ENCODE data around the gene NPC1.
"Not testable (repeated sequence)": the region's sequence is repeated elsewhere in the genome, so short reads cannot be mapped to it uniquely, and the experiment has no call there.

Gene NPC1

DNA sequence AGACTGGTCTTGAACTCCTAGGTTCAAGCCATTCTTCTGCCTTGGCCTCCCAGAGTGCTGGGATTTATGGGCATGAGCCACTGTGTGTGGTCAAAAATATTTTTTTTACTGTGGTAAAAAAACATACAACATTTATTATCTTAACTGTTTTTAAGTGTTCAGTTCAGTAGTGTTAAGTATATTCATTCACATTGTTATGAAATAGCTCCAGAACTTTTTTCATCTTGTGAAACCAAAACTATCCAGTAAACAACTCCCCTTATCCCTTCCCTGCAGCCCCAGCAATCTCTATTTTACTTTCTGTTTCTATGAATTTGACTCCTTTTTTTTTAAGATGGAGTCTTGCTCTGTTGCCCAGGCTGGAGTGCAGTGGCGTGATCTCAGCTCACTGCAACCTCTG is 73.7 kb downstream of the NPC1 start:
- H2AFZ ChIP-seq (ENCODE audit: low read depth, low read length), result no peak overlapping the region
- no peak overlapping the region for H3K4me3 ChIP-seq (ENCODE audit: low read length)
- no peaks in the 10 kb centered on the region for H3K9me3 ChIP-seq (ENCODE audit: low read length)
- H3K36me3 ChIP-seq (ENCODE audit: insufficient read depth, low read length), result peaks cover 43% of the 10 kb centered on the region
- H3K4me1 ChIP-seq (ENCODE audit: insufficient read depth, low read length), result no peaks in the 10 kb centered on the region
- no peaks in the 10 kb centered on the region for H3K27me3 ChIP-seq (ENCODE audit: insufficient read depth, low read length)

DNA sequence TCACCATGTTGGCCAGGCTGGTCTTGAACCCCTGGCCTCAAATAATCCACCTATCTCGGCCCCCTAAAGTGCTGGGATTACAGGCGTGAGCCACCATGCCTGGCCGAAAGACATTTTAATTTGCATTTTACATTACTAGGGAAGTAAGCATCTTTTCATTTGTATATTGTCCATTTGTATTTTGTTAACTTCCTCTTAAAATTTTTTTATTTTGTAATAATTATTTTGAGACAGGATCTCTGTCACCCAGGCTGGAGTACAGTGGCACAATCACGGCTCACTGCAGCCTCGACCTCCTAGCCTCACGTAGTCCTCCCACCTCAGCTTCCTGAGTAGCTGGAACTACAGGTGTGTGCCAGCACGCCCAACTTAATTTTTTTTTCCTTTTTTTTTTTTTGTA is 74.1 kb downstream of the NPC1 start:
- H2AFZ ChIP-seq (ENCODE audit: low read depth, low read length); H3K4me3 ChIP-seq (ENCODE audit: low read length); H3K27me3 ChIP-seq (ENCODE audit: insufficient read depth, low read length); H3K9me3 ChIP-seq (ENCODE audit: low read length); H3K4me1 ChIP-seq (ENCODE audit: insufficient read depth, low read length): not testable (repeated sequence)
- peaks cover 47% of the 10 kb centered on the region for H3K36me3 ChIP-seq (ENCODE audit: insufficient read depth, low read length)

GRCh38 chr18:23510923-23511322 is 75.4 kb downstream of the NPC1 start:
- not testable (repeated sequence) for H3K4me3 ChIP-seq (ENCODE audit: low read length); H3K27me3 ChIP-seq (ENCODE audit: insufficient read depth, low read length); H2AFZ ChIP-seq (ENCODE audit: low read depth, low read length); H3K9me3 ChIP-seq (ENCODE audit: low read length); H3K4me1 ChIP-seq (ENCODE audit: insufficient read depth, low read length)
- peaks cover 56% of the 10 kb centered on the region for H3K36me3 ChIP-seq (ENCODE audit: insufficient read depth, low read length)

- Histone ChIP-seq H3K36me3 (ENCODE audit: insufficient read depth, low read length) (peaks cover 41% of the 10 kb centered on the region), H3K4me1 (ENCODE audit: insufficient read depth, low read length) (peaks cover 17% of the 10 kb centered on the region), H2AFZ (ENCODE audit: low read depth, low read length) (no peak overlapping the region), H3K4me3 (ENCODE audit: low read length) (no peak overlapping the region), H3K9me3 (ENCODE audit: low read length) (no peaks in the 10 kb centered on the region), H3K27me3 (ENCODE audit: insufficient read depth, low read length) (no peaks in the 10 kb centered on the region)
These were observed 79.9 kb downstream of the NPC1 start for GRCh38 chr18:23506393-23506792.

DNA sequence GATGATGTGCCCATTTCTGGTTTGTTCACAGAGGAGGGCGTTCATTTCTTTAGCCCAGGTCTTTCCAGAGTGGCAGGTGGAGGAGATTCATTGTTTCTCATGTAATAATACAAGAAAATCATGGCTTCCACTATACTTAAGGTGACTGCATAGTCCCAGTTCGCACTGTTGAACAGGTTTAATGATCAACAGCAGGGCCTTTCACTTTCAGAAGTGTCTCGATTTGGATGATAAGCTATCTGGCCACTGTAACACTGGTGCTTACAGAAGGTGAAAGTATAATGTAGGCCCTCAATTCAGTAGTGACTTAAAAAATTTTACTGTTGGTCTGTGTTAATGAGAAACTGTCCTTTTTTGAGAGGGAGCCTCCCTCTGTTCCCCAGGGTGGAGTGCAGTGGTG is 81.6 kb downstream of the NPC1 start:
- H3K4me1 ChIP-seq (ENCODE audit: insufficient read depth, low read length), result peaks cover 17% of the 10 kb centered on the region
- no peaks in the 10 kb centered on the region for H3K9me3 ChIP-seq (ENCODE audit: low read length)
- H3K4me3 ChIP-seq (ENCODE audit: low read length), result peak overlapping the region; percentile 82
- peaks cover 28% of the 10 kb centered on the region for H3K36me3 ChIP-seq (ENCODE audit: insufficient read depth, low read length)
- H2AFZ ChIP-seq (ENCODE audit: low read depth, low read length), result no peak overlapping the region
- no peaks in the 10 kb centered on the region for H3K27me3 ChIP-seq (ENCODE audit: insufficient read depth, low read length)

DNA sequence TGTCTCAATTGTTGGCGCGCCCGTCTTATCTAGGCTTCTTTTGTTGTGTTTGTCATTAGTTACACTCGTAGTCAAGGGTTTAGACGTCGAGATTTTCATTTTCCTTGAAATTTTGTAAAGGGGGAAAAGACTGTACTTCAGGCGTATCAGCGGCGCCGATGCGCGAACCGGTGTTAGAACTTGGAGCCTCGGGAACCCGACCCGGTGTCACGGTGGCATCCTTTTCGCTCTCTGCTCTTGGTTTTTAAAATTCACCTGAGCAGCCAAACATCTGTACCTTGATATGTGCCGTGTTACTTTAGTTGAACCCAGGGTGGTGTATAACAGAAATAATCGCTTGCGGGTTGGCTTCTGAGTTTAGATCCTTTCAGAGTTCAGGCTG is 82.4 kb downstream of the NPC1 start:
- H3K9me3 ChIP-seq (ENCODE audit: low read length), result no peaks in the 10 kb centered on the region
- H3K4me3 ChIP-seq (ENCODE audit: low read length), result peak overlapping the region; percentile 82
- peak overlapping the region; percentile 83 for H2AFZ ChIP-seq (ENCODE audit: low read depth, low read length)
- H3K36me3 ChIP-seq (ENCODE audit: insufficient read depth, low read length), result peaks cover 25% of the 10 kb centered on the region
- no peaks in the 10 kb centered on the region for H3K27me3 ChIP-seq (ENCODE audit: insufficient read depth, low read length)
- H3K4me1 ChIP-seq (ENCODE audit: insufficient read depth, low read length), result peaks cover 17% of the 10 kb centered on the region

DNA sequence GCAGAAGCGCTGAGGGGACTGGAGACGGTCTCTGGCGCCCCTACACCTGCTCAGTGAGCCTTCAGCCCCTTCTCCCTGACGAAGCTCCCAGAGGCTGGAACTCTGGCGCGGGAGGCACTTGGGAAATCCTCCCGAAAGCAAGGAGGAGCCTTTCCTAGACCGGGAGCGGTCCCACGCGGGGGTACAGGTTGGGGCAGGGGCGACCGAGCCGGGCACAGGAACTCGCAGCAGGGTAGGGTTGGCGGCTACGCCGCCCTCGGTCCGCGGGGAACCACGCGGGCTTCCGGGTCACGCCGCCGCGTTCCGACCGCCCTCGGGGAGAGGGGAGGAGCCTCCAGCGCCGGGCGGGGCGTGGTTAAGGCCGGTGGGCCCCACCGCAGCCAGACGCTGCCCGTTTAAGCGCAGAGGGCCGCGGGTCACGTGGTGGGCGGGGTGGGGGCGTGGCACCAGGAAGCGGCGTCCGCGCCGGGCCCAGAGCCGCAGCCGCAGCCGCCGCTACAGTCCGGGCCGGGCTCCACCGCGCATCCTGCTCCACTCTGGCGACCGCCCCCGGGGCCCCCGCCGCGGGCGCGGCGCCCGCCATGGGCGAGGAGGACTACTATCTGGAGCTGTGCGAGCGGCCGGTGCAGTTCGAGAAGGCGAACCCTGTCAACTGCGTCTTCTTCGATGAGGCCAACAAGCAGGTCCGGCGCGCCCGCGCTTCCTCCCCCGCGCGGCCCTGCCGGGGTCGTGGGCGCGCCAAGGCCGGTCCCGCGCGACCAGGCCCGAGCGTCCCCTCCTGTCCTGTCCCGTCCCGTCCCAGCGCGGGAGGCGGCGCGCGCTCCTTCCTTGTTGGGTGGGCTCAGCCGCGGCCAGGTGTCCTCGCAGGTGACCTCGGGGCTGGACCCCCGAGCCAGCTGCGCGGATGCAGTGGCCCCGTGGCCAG is 83.0 kb downstream of the NPC1 start, which contains the start of gene RMC1:
TSS of gene RMC1 (plus strand) at position 474 of the 925 bp plus-strand sequence. CDS start at position 582, 108 bp downstream.
- no peaks in the 10 kb centered on the region for H3K9me3 ChIP-seq (ENCODE audit: low read length)
- peak within 1 kb of the TSS; percentile 82 for H3K4me3 ChIP-seq (ENCODE audit: low read length)
- H3K27me3 ChIP-seq (ENCODE audit: insufficient read depth, low read length), result no peaks in the 10 kb centered on the region
- peaks cover 20% of the 10 kb centered on the region for H3K36me3 ChIP-seq (ENCODE audit: insufficient read depth, low read length)
- H3K4me1 ChIP-seq (ENCODE audit: insufficient read depth, low read length), result peaks cover 17% of the 10 kb centered on the region
- H2AFZ ChIP-seq (ENCODE audit: low read depth, low read length), result peak within 1 kb of the TSS; percentile 83

DNA sequence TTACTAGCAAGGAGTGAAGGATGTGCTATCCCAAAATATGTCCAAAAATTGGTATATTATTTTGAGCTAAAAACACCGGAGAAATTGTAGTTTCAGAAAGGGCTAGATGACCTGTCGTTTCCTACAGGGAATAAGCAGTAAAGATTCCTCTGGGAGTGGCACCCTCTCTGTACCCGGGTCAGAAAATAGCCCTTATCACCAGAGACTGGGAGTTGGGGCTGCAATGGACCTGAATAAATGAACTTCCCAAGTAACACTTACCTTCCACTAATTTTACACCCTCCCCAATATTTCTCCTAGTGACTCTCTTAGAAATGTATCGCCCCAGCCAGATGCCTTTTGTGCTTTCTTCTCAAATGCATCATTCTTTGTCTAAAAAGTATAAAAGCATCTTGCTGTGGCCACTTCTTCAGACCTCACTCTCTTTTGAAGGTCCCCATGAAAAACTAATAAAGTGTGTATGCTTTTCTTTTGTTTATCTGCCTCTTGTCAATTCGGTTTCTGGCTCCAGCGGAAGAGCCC is 83.7 kb downstream of the NPC1 start:
- Histone ChIP-seq H3K4me3 (ENCODE audit: low read length) (peak overlapping the region; percentile 82), H3K36me3 (ENCODE audit: insufficient read depth, low read length) (peaks cover 12% of the 10 kb centered on the region), H3K4me1 (ENCODE audit: insufficient read depth, low read length) (peaks cover 17% of the 10 kb centered on the region), H2AFZ (ENCODE audit: low read depth, low read length) (peak overlapping the region; percentile 83), H3K27me3 (ENCODE audit: insufficient read depth, low read length) (no peaks in the 10 kb centered on the region), H3K9me3 (ENCODE audit: low read length) (no peaks in the 10 kb centered on the region)

- Histone ChIP-seq H3K36me3 (ENCODE audit: insufficient read depth, low read length) (peaks cover 4% of the 10 kb centered on the region), H3K27me3 (ENCODE audit: insufficient read depth, low read length) (no peaks in the 10 kb centered on the region), H3K4me3 (ENCODE audit: low read length) (no peak overlapping the region), H3K9me3 (ENCODE audit: low read length) (no peaks in the 10 kb centered on the region), H3K4me1 (ENCODE audit: insufficient read depth, low read length) (peaks cover 17% of the 10 kb centered on the region), H2AFZ (ENCODE audit: low read depth, low read length) (no peak overlapping the region)
These were observed 84.7 kb downstream of the NPC1 start for GRCh38 chr18:23501626-23502025.

DNA sequence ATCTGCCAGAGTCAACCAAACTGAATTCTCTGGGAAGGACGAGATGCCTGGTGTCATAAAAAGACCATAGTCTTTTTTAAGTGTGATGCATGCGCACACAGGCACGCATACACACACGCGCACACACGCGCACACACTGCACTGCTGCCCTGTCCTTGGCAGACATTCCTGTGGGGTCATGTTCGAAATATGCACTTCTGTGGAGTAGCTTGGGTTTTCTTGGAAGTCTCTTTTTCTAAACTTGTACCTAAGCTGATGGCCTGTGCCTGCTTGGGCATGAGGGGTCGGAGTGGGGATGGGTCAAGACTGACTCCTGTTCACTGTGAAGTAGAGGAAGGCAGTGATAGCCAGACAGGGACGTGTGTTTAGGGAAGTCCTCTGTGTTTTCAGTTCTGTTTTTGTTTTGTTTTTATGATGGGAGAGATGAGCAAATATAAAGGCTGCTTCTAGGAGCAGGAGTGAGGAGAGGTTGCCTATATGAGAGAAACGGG is 87.0 kb downstream of the NPC1 start:
- Histone ChIP-seq H3K27me3 (ENCODE audit: insufficient read depth, low read length) (no peaks in the 10 kb centered on the region), H3K9me3 (ENCODE audit: low read length) (no peaks in the 10 kb centered on the region), H3K4me1 (ENCODE audit: insufficient read depth, low read length) (peaks cover 21% of the 10 kb centered on the region), H3K4me3 (ENCODE audit: low read length) (no peak overlapping the region), H2AFZ (ENCODE audit: low read depth, low read length) (peak overlapping the region; percentile 17), H3K36me3 (ENCODE audit: insufficient read depth, low read length) (no peaks in the 10 kb centered on the region)

GRCh38 chr18:23498877-23499276 is 87.4 kb downstream of the NPC1 start:
- H3K36me3 ChIP-seq (ENCODE audit: insufficient read depth, low read length), result no peaks in the 10 kb centered on the region
- H3K27me3 ChIP-seq (ENCODE audit: insufficient read depth, low read length), result no peaks in the 10 kb centered on the region
- H3K4me3 ChIP-seq (ENCODE audit: low read length), result no peak overlapping the region
- H3K9me3 ChIP-seq (ENCODE audit: low read length), result no peaks in the 10 kb centered on the region
- H3K4me1 ChIP-seq (ENCODE audit: insufficient read depth, low read length), result peaks cover 17% of the 10 kb centered on the region
- H2AFZ ChIP-seq (ENCODE audit: low read depth, low read length), result peak overlapping the region; percentile 17

DNA sequence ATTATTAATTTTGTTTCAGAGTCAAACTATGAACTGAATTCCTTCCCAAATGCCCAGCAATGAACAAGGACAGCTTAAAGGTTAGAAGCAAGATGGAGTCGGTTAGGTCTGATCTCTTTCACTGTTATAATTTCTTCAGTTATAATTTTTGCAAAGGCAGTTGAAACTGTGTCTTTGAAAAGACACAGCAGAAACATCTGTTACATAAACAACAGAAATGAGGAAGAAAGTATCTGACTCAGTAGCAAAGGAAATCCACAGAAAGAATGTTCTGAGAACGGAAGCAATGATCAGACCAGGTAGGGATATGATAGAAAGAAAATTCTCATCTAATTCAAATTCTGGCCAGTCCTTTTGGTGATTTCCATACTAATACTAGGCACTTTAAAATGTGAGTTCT is 88.2 kb downstream of the NPC1 start:
- H3K27me3 ChIP-seq (ENCODE audit: insufficient read depth, low read length), result no peaks in the 10 kb centered on the region
- H3K4me3 ChIP-seq (ENCODE audit: low read length), result no peak overlapping the region
- H2AFZ ChIP-seq (ENCODE audit: low read depth, low read length), result no peak overlapping the region
- peaks cover 15% of the 10 kb centered on the region for H3K4me1 ChIP-seq (ENCODE audit: insufficient read depth, low read length)
- no peaks in the 10 kb centered on the region for H3K9me3 ChIP-seq (ENCODE audit: low read length)
- H3K36me3 ChIP-seq (ENCODE audit: insufficient read depth, low read length), result no peaks in the 10 kb centered on the region

DNA sequence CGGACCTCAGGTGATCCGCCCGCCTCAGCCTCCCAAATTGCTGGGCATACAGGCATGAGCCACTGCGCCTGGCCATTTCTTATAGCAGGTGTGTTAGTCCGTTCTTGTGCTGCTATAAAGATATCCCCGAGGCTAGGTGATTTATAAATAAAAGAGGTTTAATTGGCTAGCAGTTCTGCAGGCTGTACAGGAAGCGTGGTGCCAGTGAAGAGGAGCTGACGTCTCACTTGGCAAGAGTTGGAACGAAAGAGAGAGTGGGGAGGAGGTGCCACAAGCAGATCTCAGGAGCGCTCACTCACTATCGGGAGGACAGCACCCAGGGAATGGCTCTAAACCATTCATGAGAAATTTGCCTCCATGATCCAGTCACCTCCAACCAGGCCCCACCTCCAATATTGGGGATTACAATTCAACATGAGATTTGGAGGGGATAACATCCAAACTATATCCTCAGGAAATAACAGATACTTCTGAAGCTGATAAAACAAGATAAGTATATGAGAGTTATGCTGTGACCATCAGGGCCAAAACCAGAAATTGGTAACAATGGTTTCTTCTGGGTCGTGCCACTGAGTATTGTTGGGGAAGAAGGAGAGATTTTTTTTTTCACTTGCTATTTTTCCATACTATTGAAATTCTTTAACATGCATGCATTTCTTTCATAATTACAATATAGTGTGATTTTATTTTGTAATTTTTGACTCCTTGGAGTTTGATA is 90.4 kb downstream of the NPC1 start:
- H3K36me3 ChIP-seq (ENCODE audit: insufficient read depth, low read length), result no peaks in the 10 kb centered on the region
- no peaks in the 10 kb centered on the region for H3K9me3 ChIP-seq (ENCODE audit: low read length)
- H3K4me3 ChIP-seq (ENCODE audit: low read length), result no peak overlapping the region
- H3K27me3 ChIP-seq (ENCODE audit: insufficient read depth, low read length), result no peaks in the 10 kb centered on the region
- H2AFZ ChIP-seq (ENCODE audit: low read depth, low read length), result no peak overlapping the region
- peaks cover 10% of the 10 kb centered on the region for H3K4me1 ChIP-seq (ENCODE audit: insufficient read depth, low read length)

Measured in neuron (in vitro differentiated cells).